Anterior cingulate cortex (tissue), 58 donors: ENCODE data around the gene MAGEB3.

ENCODE experiments used
- DNase-seq, 58 donors: peaks; one replicate each; lab custom pipeline; 2025; lab: John Stamatoyannopoulos, UW

MAGEB3 gene

DNA sequence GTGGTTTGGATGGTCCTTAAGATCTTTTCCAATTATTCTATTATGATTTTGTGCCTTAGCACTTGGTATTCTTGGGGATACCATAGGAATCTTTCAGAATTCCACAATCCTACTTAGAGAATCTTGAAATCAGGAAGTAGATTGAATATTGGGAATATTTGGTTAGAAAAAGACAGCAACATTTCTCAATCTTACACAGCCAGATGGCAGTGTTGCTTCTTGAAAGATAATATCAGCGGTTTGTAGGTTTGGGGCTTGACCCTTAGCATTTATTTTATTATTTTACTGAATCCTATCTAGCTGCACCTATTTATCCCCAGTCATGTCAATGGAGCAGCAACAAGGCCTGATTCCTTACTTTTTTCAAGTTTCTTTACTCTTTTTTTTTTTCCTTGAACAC, 45.0 kb downstream of the MAGEB3 start:
- DNase-seq: peak in 1 of 58 donors; percentile 1

- DNase-seq: no peak
These were observed 47.9 kb downstream of the MAGEB3 start for GRCh38 chrX:30278365-30278764.

DNA sequence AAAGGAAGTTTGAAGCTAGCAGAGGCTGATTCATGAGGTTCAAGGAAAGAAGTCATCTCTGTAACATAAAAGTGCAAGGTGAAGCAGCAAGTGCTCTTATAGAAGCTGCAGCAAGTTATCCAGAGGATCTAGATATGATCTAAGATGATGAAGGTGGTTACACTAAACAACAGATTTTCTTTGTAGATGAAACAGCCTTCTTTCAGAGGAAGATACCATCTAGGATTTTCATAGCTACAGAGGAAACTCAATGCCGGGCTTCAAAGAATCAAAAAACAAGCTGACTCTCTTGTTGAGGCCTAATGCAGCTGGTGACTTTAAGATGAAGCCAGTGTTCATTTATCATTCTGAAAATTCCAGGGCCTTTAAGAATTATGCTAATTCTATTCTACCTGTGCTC, 50.0 kb downstream of the MAGEB3 start:
- no peak for DNase-seq

DNA sequence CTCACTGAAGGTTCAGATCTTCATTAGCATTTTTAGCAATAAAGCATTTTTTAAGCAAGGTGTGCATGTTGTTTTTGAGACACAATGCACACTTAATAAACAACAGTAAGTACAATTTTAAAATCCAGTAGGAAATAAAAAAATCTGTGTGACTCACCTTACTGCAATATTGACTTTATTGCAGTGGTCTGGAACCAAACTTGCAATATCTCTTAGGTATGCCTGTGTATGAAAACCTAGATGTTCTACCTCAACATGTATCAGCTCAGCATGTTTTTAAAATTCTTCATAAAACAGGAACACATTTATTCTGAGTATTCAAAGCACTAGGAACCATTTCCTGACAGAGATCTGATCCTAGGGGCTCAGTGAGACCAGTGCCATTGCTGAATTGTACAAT, 52.1 kb downstream of the MAGEB3 start:
- DNase-seq: no peak

DNA sequence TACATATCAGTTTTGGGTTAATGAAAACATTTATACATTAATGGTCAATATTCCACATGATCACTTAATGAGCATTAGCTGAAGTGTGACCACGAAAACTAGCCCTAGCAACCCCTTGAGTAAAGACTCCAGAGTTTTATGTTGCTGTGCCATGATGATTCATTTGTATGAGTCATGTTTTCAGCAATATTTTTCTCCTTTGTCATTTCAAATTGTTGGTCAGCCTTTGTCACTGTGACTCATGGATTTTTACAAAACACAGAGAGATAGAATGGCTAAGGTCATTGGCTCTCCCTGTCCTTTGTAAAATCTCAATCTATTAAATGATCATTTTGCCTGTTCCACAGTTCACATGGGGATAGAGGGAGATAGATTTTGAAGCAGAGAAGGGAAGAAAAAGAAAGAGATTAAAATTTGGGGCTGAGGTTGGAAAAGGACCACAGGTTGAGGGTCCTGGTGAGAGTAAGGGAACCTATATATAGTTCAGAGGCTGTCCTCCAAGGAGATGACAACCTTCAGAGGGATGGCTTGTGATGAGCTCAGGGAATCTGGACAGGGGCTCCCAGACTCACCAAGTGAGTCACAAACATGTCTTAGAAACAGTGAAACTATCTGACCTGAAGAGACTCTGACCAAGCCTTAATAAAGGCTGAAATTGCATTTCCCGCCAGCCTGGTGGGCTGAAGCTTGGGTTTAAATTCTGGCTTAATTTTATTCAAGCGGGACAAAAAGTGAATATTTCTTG, 53.2 kb downstream of the MAGEB3 start:
- no peak for DNase-seq
